Neuronal stem cell (in vitro differentiated cells): ENCODE measurements around the gene PPP6R3.

Source experiments
- DNase-seq: peaks from one replicate; pipeline ENCODE4 v3.0.0-alpha.2; 2013; ENCODE audit warnings: low spot score
- H2AFZ ChIP-seq: one replicate; pipeline ENCODE4 v1.6.1; 2013; ENCODE audit warnings: mild to moderate bottlenecking, low read length, inconsistent platforms
- H2AK5ac ChIP-seq: 2 replicates; pipeline ENCODE4 v1.6.1; 2013; ENCODE audit warnings: low read depth, mild to moderate bottlenecking, inconsistent platforms, low read length, moderate library complexity, mixed read lengths
- H2BK120ac ChIP-seq: 2 replicates; pipeline ENCODE4 v1.6.1; 2013; ENCODE audit warnings: low read depth, mild to moderate bottlenecking, inconsistent platforms, low read length, moderate library complexity, mixed read lengths
- H2BK12ac ChIP-seq: one replicate; pipeline ENCODE4 v1.6.1; 2013; ENCODE audit warnings: low read length, inconsistent platforms
- H2BK15ac ChIP-seq: 2 replicates; pipeline ENCODE4 v1.6.1; 2013; ENCODE audit warnings: mild to moderate bottlenecking, low read length, inconsistent platforms, mixed read lengths
- H2BK5ac ChIP-seq: one replicate; pipeline ENCODE4 v1.6.1; 2013; ENCODE audit warnings: inconsistent platforms, mild to moderate bottlenecking, low read length, moderate library complexity
- H3K14ac ChIP-seq: one replicate; pipeline ENCODE4 v1.6.1; 2013; ENCODE audit warnings: low read length, inconsistent platforms
- H3K18ac ChIP-seq: 2 replicates; pipeline ENCODE4 v1.6.1; 2013; ENCODE audit warnings: low read length, inconsistent platforms
- H3K23ac ChIP-seq: 2 replicates; pipeline ENCODE4 v1.6.1; 2013; ENCODE audit warnings: low read depth, mild to moderate bottlenecking, mixed read lengths, low read length, inconsistent platforms; ENCODE audit not compliant: poor library complexity
- H3K27ac ChIP-seq: replicated peaks from 3 replicates; pipeline ENCODE4 v1.5.1; 2013; ENCODE audit warnings: low read length, inconsistent platforms
- H3K27me3 ChIP-seq, 3 experiments: 2 replicates each; pipeline ENCODE4 v1.6.1; 2013; ENCODE audit warnings: low read length in 3 of 3, mild to moderate bottlenecking in 2 of 3, inconsistent platforms in 1 of 3, low read depth in 1 of 3, mixed read lengths in 1 of 3, moderate library complexity in 1 of 3; ENCODE audit not compliant: control insufficient read depth in 3 of 3, insufficient read depth in 3 of 3
- H3K36me3 ChIP-seq, 2 donors: replicated peaks in 1 of 2; 2 replicates each; pipeline ENCODE4 v1.6.1; 2013; ENCODE audit warnings: low read length in 2 of 2; ENCODE audit not compliant: control insufficient read depth in 2 of 2, insufficient read depth in 2 of 2
- H3K4ac ChIP-seq: 2 replicates; pipeline ENCODE4 v1.6.1; 2013; ENCODE audit warnings: inconsistent platforms, mild to moderate bottlenecking, low read length, moderate library complexity
- H3K4me1 ChIP-seq, 2 donors: 1 replicate in 1 of 2; 2 replicates in 1 of 2; pipeline ENCODE4 v1.6.1; 2013; ENCODE audit warnings: low read length in 2 of 2, low read depth in 1 of 2; ENCODE audit not compliant: control insufficient read depth in 2 of 2, insufficient read depth in 1 of 2
- H3K4me2 ChIP-seq: one replicate; pipeline ENCODE4 v1.6.1; 2013; ENCODE audit warnings: mild to moderate bottlenecking, low read length, inconsistent platforms; ENCODE audit not compliant: insufficient read depth, poor library complexity, severe bottlenecking
- H3K4me3 ChIP-seq, 2 donors: 2 replicates each; pipeline ENCODE4 v1.5.1; 2013; ENCODE audit warnings: low read length in 2 of 2, mild to moderate bottlenecking in 2 of 2, inconsistent platforms in 1 of 2, moderate library complexity in 1 of 2
- H3K79me1 ChIP-seq: one replicate; pipeline ENCODE4 v1.6.1; 2013; ENCODE audit warnings: low read depth, mild to moderate bottlenecking, inconsistent platforms, low read length, moderate library complexity
- H3K9ac ChIP-seq: one replicate; pipeline ENCODE4 v1.6.1; 2013; ENCODE audit warnings: mild to moderate bottlenecking, low read depth, low read length, inconsistent platforms; ENCODE audit not compliant: poor library complexity
- H3K9me3 ChIP-seq, 2 donors: replicated peaks in 1 of 2; 2 replicates each; pipeline versions ENCODE3 to v1.6.1; 2013; ENCODE audit warnings: low read length in 2 of 2, mild to moderate bottlenecking in 2 of 2, inconsistent platforms in 1 of 2, low read depth in 1 of 2, mixed read lengths in 1 of 2, moderate library complexity in 1 of 2; ENCODE audit not compliant: control insufficient read depth in 2 of 2, insufficient read depth in 1 of 2
- H4K8ac ChIP-seq: one replicate; pipeline ENCODE4 v1.6.1; 2013; ENCODE audit warnings: low read depth, mild to moderate bottlenecking, inconsistent platforms, low read length, moderate library complexity
- H4K91ac ChIP-seq: one replicate; pipeline ENCODE4 v1.6.1; 2013; ENCODE audit warnings: low read length, low read depth, mild to moderate bottlenecking, inconsistent platforms; ENCODE audit not compliant: poor library complexity
- WGBS, 2 donors: extraction: QIAGEN DNeasy Blood & Tissue Kit; methylation state at CpG; one replicate each; pipeline ENCODE4 v1.1.7; 2013; ENCODE audit warnings: missing lambda C conversion rate in 2 of 2, mixed read lengths in 1 of 2; ENCODE audit not compliant: insufficient read length in 2 of 2, insufficient replicate concordance in 1 of 2; ENCODE audit errors: extremely low coverage in 2 of 2; 5-methylcytosine and 5-hydroxymethylcytosine counted together

PPP6R3 gene

DNA sequence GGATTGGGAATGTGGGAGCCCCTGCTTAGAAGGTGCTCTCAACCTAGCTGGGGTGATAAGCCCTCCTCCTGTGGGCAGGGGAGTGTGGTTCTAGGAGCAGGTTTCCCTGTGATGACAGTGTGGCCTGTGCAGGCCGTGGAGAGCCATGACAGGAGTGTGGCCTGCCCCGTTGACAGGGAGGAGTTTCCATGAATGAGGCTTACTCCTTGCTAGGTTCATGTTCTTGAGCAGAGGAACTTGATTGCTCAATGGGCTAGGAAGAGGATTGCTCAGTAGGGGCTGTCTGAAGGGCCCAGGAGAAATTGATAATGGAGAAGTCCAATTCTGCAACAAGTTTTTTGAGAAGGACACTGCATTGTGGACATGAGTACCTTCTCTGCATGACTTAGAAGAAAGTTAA lies 92.0 kb downstream of the PPP6R3 start:
- H3K36me3 ChIP-seq: peaks cover 18 to 95% of the 10 kb centered on the region in 2 donors
- H4K91ac ChIP-seq: no peak overlapping the region
- H2BK5ac ChIP-seq: no peak overlapping the region
- no peak overlapping the region for H3K4ac ChIP-seq
- no peak overlapping the region for H2AFZ ChIP-seq
- H2BK15ac ChIP-seq: no peak overlapping the region
- H3K4me1 ChIP-seq: no peaks in the 10 kb centered on the region
- no peaks in the 10 kb centered on the region for H3K9me3 ChIP-seq
- no peak overlapping the region for H3K18ac ChIP-seq
- no peak overlapping the region for H3K9ac ChIP-seq
- no peak overlapping the region for H2BK12ac ChIP-seq
- H3K14ac ChIP-seq: no peak overlapping the region
- peaks cover 3% of the 10 kb centered on the region for H3K79me1 ChIP-seq
- no peaks in the 10 kb centered on the region for H3K27me3 ChIP-seq
- H4K8ac ChIP-seq: no peak overlapping the region
- H2BK120ac ChIP-seq: no peak overlapping the region
- DNase-seq: no peak
- no peak overlapping the region for H3K27ac ChIP-seq
- no peak overlapping the region for H2AK5ac ChIP-seq
- H3K4me2 ChIP-seq: no peak overlapping the region
- H3K23ac ChIP-seq: no peak overlapping the region
- H3K4me3 ChIP-seq: no peak overlapping the region
- no CpG with 5 or more reads among the region's 2 CpGs for WGBS, 2 donors

GRCh38 chr11:68560216-68560615 lies 99.7 kb downstream of the PPP6R3 start:
- Histone ChIP-seq H3K23ac (no peak overlapping the region), H3K27me3 (no peaks in the 10 kb centered on the region), H2BK5ac (no peak overlapping the region), H2AK5ac (no peak overlapping the region), H3K9me3 (no peaks in the 10 kb centered on the region), H4K8ac (no peak overlapping the region), H3K4me3 (no peak overlapping the region), H3K4me2 (no peak overlapping the region), H4K91ac (no peak overlapping the region), H3K9ac (no peak overlapping the region), H3K36me3 (peaks cover 14 to 95% of the 10 kb centered on the region in 2 donors), H3K27ac (no peak overlapping the region), H2BK15ac (no peak overlapping the region), H2BK12ac (no peak overlapping the region), H3K18ac (no peak overlapping the region), H2BK120ac (no peak overlapping the region), H3K4me1 (no peaks in the 10 kb centered on the region), H3K79me1 (no peaks in the 10 kb centered on the region), H3K4ac (no peak overlapping the region), H3K14ac (no peak overlapping the region), H2AFZ (no peak overlapping the region)
- no peak for DNase-seq
- WGBS, 2 donors: no CpG with 5 or more reads among the region's 1 CpG

DNA sequence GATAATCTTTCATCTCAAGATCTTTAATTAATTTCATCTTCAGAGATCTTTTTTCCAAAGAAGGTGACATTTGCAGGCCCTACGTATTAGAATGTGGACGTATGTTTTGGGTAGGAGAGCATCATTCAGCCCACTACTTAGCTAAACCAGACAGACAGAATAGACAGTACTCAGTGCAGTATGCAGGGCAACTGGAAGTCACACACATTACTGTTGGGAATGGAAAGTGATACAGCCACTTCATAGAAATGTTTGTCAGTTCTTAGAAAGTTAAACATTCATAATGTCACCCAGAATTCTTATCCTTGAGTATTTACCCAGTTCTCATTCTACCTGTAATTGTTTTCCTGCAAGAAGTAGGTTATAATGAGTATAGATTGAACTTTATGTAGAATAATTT lies 102.9 kb downstream of the PPP6R3 start:
- H3K27me3 ChIP-seq: no peaks in the 10 kb centered on the region

GRCh38 chr11:68564261-68564660 lies 103.7 kb downstream of the PPP6R3 start:
- no peak overlapping the region for H3K4ac ChIP-seq
- no peak for DNase-seq
- no peak overlapping the region for H3K4me2 ChIP-seq
- no peak overlapping the region for H2BK5ac ChIP-seq
- peaks cover 22 to 95% of the 10 kb centered on the region in 2 donors for H3K36me3 ChIP-seq
- no peak overlapping the region for H2BK15ac ChIP-seq
- no peak overlapping the region for H4K91ac ChIP-seq
- H3K9me3 ChIP-seq: no peaks in the 10 kb centered on the region
- no peak overlapping the region for H3K14ac ChIP-seq
- H2BK12ac ChIP-seq: no peak overlapping the region
- H3K79me1 ChIP-seq: no peaks in the 10 kb centered on the region
- H2AFZ ChIP-seq: no peak overlapping the region
- no peaks in the 10 kb centered on the region for H3K4me1 ChIP-seq
- H3K4me3 ChIP-seq: no peak overlapping the region
- no peaks in the 10 kb centered on the region for H3K27me3 ChIP-seq
- H3K23ac ChIP-seq: no peak overlapping the region
- no peak overlapping the region for H2BK120ac ChIP-seq
- no peak overlapping the region for H3K9ac ChIP-seq
- no peak overlapping the region for H3K18ac ChIP-seq
- no peak overlapping the region for H4K8ac ChIP-seq
- WGBS, 2 donors: no CpG with 5 or more reads among the region's 3 CpGs
- H2AK5ac ChIP-seq: no peak overlapping the region
- no peak overlapping the region for H3K27ac ChIP-seq

More for the DNA sequence above, 102.9 kb downstream of the PPP6R3 start:
- Histone ChIP-seq H3K9me3 (no peaks in the 10 kb centered on the region), H3K4me3 (no peak overlapping the region), H4K8ac (no peak overlapping the region), H3K27ac (no peak overlapping the region), H2BK5ac (no peak overlapping the region), H3K14ac (no peak overlapping the region), H2BK15ac (no peak overlapping the region), H2AK5ac (no peak overlapping the region), H4K91ac (no peak overlapping the region), H3K9ac (no peak overlapping the region), H3K18ac (no peak overlapping the region), H3K36me3 (peaks cover 23 to 96% of the 10 kb centered on the region in 2 donors), H3K4me1 (no peaks in the 10 kb centered on the region), H3K4ac (no peak overlapping the region), H3K23ac (no peak overlapping the region), H2AFZ (no peak overlapping the region), H3K79me1 (no peaks in the 10 kb centered on the region), H2BK120ac (no peak overlapping the region), H3K4me2 (no peak overlapping the region), H2BK12ac (no peak overlapping the region)
- no CpG with 5 or more reads among the region's 2 CpGs for WGBS, 2 donors
- no peak for DNase-seq
